Stimulated activated CD8-positive, alpha-beta memory T cell treated with anti-CD3 and anti-CD28 coated beads, Interleukin-4, amount 100 ng/mL, for 48 hours (primary cell): ENCODE measurements around the gene SCCPDH.

Experiments
- DNase-seq: peaks from one replicate; pipeline ENCODE4 v3.0.0-alpha.2; 2020

Gene SCCPDH

GRCh38 chr1:246786606-246787238 lies 62.5 kb downstream of the SCCPDH start:
- DNase-seq, result no peak

GRCh38 chr1:246787781-246788513 lies 63.7 kb downstream of the SCCPDH start:
- no peak for DNase-seq

- no peak for DNase-seq
Measured at GRCh38 chr1:246788895-246789338, 64.7 kb downstream of the SCCPDH start.

GRCh38 chr1:246789454-246790339 lies 65.5 kb downstream of the SCCPDH start:
- DNase-seq, result no peak

GRCh38 chr1:246790364-246790763 lies 66.2 kb downstream of the SCCPDH start:
- no peak for DNase-seq

GRCh38 chr1:246790833-246791232 lies 66.6 kb downstream of the SCCPDH start:
- no peak for DNase-seq

GRCh38 chr1:246791303-246791918 lies 67.2 kb downstream of the SCCPDH start:
- no peak for DNase-seq

GRCh38 chr1:246792603-246793002 lies 68.4 kb downstream of the SCCPDH start:
- DNase-seq, result no peak

GRCh38 chr1:246793356-246793896 lies 69.2 kb downstream of the SCCPDH start:
- DNase-seq, result no peak

- no peak for DNase-seq
Measured at GRCh38 chr1:246794048-246794827, 70.0 kb downstream of the SCCPDH start.

- DNase-seq, result no peak
Measured at GRCh38 chr1:246794828-246795671, 70.8 kb downstream of the SCCPDH start.

GRCh38 chr1:246795906-246796694 lies 71.9 kb downstream of the SCCPDH start:
- no peak for DNase-seq

- DNase-seq, result no peak
Measured at GRCh38 chr1:246797157-246797556, 72.9 kb downstream of the SCCPDH start.

- DNase-seq, result no peak
Measured at GRCh38 chr1:246797597-246797996, 73.4 kb downstream of the SCCPDH start.

GRCh38 chr1:246798107-246798506 lies 73.9 kb downstream of the SCCPDH start:
- no peak for DNase-seq

- no peak for DNase-seq
Measured at GRCh38 chr1:246798606-246799496, 74.6 kb downstream of the SCCPDH start.

- DNase-seq, result no peak
Measured at GRCh38 chr1:246800356-246800755, 76.1 kb downstream of the SCCPDH start.

- no peak for DNase-seq
Measured at GRCh38 chr1:246800756-246801155, 76.5 kb downstream of the SCCPDH start.
